ENCODE data around the gene UCHL5.

GRCh38 chr1:193090865-193091264, 31.7 kb upstream of the UCHL5 start:
- TF ChIP-seq CTCF (IDR thresholded peaks at IDR 0.05), result no peak
- no peak for TF ChIP-seq POLR2AphosphoS5 (IDR thresholded peaks at IDR 0.05)
